GM12878 (cell line): ENCODE measurements around the gene MRPS9. TPM values are rescaled to one million over a fixed set of nuclear protein-coding genes. Genes with fewer than 3 reads are reported as not detected.

ENCODE experiments used
- ATAC-seq: fragments of 200-7000 bp; cut with Tn5 transposase; 3 replicates; pipeline ENCODE4 v1.9.1; 2020; ENCODE audit warnings: mild to moderate bottlenecking, moderate library complexity
- BruUV-seq: library from RNA; stranded (reverse); fragments of 400-500 nt; replicated peaks from 2 replicates; lab custom pipeline; 2021; lab: Mats Ljungman, UMichigan
- CTCF ChIA-PET: fragments of 300-600 bp; sonication (Branson Sonifier 250); formaldehyde crosslinking; extraction: SDS; loops from one replicate; lab custom pipeline; 2021; ENCODE audit warnings: inconsistent platforms; lab: Yijun Ruan, JAX
- POLR2A ChIA-PET: fragments of 350-600 bp; formaldehyde crosslinking; extraction: SDS; loops from one replicate; lab custom pipeline; 2021; ENCODE audit warnings: inconsistent platforms; lab: Charles Lee
- RAD21 ChIA-PET: fragments of 300-600 bp; sonication (Branson Sonifier 250); formaldehyde crosslinking; loops from one replicate; lab custom pipeline; 2023; ENCODE audit warnings: antibody characterized with exemption; ENCODE audit not compliant: unreplicated experiment; lab: Charles Lee
- SMC1A ChIA-PET: fragments of 300-600 bp; sonication (Branson Sonifier 250); formaldehyde crosslinking; loops from one replicate; lab custom pipeline; 2023; ENCODE audit not compliant: unreplicated experiment, uncharacterized antibody; lab: Charles Lee
- DNase-seq: peaks from one replicate; pipeline ENCODE4 v3.0.0-alpha.2; 2011; ENCODE audit warnings: low read depth, low spot score
- FAIRE-seq: peaks from 3 replicates; lab custom pipeline; 2011; peaks lifted over from hg19 to GRCh38; lab: Jason Lieb, UNC
- H2AFZ ChIP-seq: 2 replicates; pipeline ENCODE4 v1.6.0; 2011; ENCODE audit warnings: low read depth, low read length, control low read depth; ENCODE audit not compliant: control insufficient read depth
- H3K27ac ChIP-seq: 2 replicates; pipeline ENCODE4 v1.5.1; 2011; ENCODE audit warnings: control low read depth; ENCODE audit not compliant: control insufficient read depth, insufficient read depth
- H3K27me3 ChIP-seq, 2 experiments: replicated peaks in 1 of 2; 2 replicates each; pipeline versions ENCODE4 v1.6.0 to v1.6.1; 2011; ENCODE audit warnings: low read length in 1 of 2; ENCODE audit not compliant: control insufficient read depth in 2 of 2, insufficient read depth in 2 of 2
- H3K36me3 ChIP-seq, 2 experiments: 2 replicates each; pipeline ENCODE4 v1.5.1; 2011; ENCODE audit warnings: low read length in 1 of 2; ENCODE audit not compliant: control insufficient read depth in 2 of 2, insufficient read depth in 2 of 2
- H3K4me1 ChIP-seq: 2 replicates; pipeline ENCODE4 v1.6.1; 2011; ENCODE audit warnings: mild to moderate bottlenecking, low read length, moderate library complexity, mixed read lengths; ENCODE audit not compliant: control insufficient read depth, insufficient read depth
- H3K4me2 ChIP-seq: 2 replicates; pipeline ENCODE4 v1.6.0; 2011; ENCODE audit warnings: control low read depth; ENCODE audit not compliant: control insufficient read depth, insufficient read depth
- H3K4me3 ChIP-seq: fragments of 200-600 bp; sonication (generic); 2 replicates; pipeline ENCODE4 v1.5.1; 2016
- H3K79me2 ChIP-seq: 2 replicates; pipeline ENCODE4 v1.6.0; 2011; ENCODE audit warnings: low read length; ENCODE audit not compliant: control insufficient read depth, insufficient read depth
- H3K9ac ChIP-seq: 2 replicates; pipeline ENCODE4 v1.8.0; 2011; ENCODE audit warnings: low read length, control low read depth, mixed read lengths; ENCODE audit not compliant: control insufficient read depth, insufficient read depth
- H3K9me3 ChIP-seq: replicated peaks from 3 replicates; pipeline ENCODE4 v1.5.1; 2011; ENCODE audit warnings: mild to moderate bottlenecking, low read length; ENCODE audit not compliant: control insufficient read depth, insufficient read depth
- H4K20me1 ChIP-seq: 2 replicates; pipeline ENCODE4 v1.6.0; 2011; ENCODE audit not compliant: control insufficient read depth, insufficient read depth
- E2F4 ChIP-seq: IDR thresholded peaks from 2 replicates; pipeline ENCODE4 v1.6.1; 2012; ENCODE audit warnings: low read depth, low read length, improper control_type of control experiment
- HDAC6 ChIP-seq: fragments of 200-600 bp; sonication (generic); IDR thresholded peaks from one replicate; pipeline ENCODE4 v1.8.0; 2017; ENCODE audit warnings: antibody characterized with exemption; ENCODE audit not compliant: unreplicated experiment
- JUND ChIP-seq: IDR thresholded peaks from 2 replicates; pipeline ENCODE4 v1.6.1; 2012; ENCODE audit warnings: low read depth, mild to moderate bottlenecking, low read length, improper control_type of control experiment, moderate library complexity
- STAT3 ChIP-seq: IDR thresholded peaks from 2 replicates; pipeline ENCODE4 v1.6.1; 2011; ENCODE audit warnings: low read depth, low read length, improper control_type of control experiment
- YY1 ChIP-seq: IDR thresholded peaks from 2 replicates; pipeline ENCODE4 v1.6.1; 2011; ENCODE audit warnings: low read depth, mild to moderate bottlenecking, low read length
- WGBS: methylation state at CpG from one replicate; pipeline ENCODE4 v1.1.6; 2016; ENCODE audit warnings: low lambda C conversion rate; ENCODE audit not compliant: insufficient replicate concordance, insufficient coverage; ENCODE audit errors: missing lambda C conversion rate; 5-methylcytosine and 5-hydroxymethylcytosine counted together
- in situ Hi-C: fragments of 300-500 bp; cut with MboI; formaldehyde crosslinking; loops from 9 replicates; pipeline ENCODE4 v1.14.3; 2018; ENCODE audit warnings: mixed read lengths
- intact Hi-C: fragments of 100-400 bp; cut with micrococcal nuclease; formaldehyde crosslinking; loops from one replicate; pipeline ENCODE4 v1.14.2; 2022; ENCODE audit not compliant: unreplicated experiment
- polyA plus RNA-seq, 11 experiments: library from polyadenylated mRNA; depleted of rRNA in 4 of 11; unstranded in 6 of 11; stranded (reverse) in 5 of 11; fragments of >200 nt; fragmentation: Nextera tagmentation in 4 of 11; fragmentation: Illumina TruSeq in 1 of 11; extraction: Ambion mirVana in 4 of 11; extraction: Trizol in 1 of 11; gene quantifications; 1 replicate in 1 of 11; 2 replicates in 10 of 11; pipeline versions ENCODE4 v1.2.1 to v1.2.3, GENCODE V29; 2011 to 2016; ENCODE audit warnings: inconsistent platforms in 2 of 11, missing spikeins in 2 of 11, low read depth in 1 of 11
- total RNA-seq, 4 experiments: library from RNA; depleted of rRNA in 3 of 4; stranded (reverse); fragments of >200 nt in 3 of 4; fragmentation: Illumina TruSeq in 1 of 4; extraction: Trizol in 1 of 4; gene quantifications; 2 replicates each; pipeline versions ENCODE4 v1.2.1 to v1.2.3, GENCODE V29; 2013 to 2021
- TF ChIP-seq, protein P1 (sequence below): fragments of 450-650 bp; IDR thresholded peaks from 2 replicates; pipeline ENCODE4 v1.6.1; 2016; ENCODE audit warnings: mild to moderate bottlenecking

Gene MRPS9
- total and polyA plus RNA-seq, 10 of the 15 experiments (the other 5 are each of a cell fraction or from before 2014, with no cell fraction given) = 39.1 to 111 (median 63.4) TPM

DNA sequence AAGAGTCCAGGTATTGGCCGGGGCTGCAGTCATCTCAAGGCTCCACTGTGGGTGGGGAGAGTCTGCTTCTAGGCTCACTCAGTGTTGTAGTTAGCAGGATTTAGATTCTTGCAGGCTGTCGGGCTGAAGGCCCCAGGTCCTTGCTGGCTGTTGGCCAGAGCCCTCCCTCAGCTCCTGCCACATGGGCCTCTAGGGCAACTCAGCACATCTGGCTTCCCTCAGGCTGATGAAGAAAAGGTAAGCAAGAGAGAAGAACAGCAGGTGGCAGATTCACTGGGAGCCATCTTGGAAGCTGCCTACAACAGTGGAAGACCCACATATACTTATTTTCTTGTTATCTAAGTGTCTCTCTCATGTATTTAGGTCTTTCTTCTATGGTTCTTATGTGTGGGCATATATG is 4.3 kb downstream of the MRPS9 start:
- H3K4me2 ChIP-seq = no peak overlapping the region; the same call in 1 of the 2 replicates
- H3K9ac ChIP-seq = no peak overlapping the region
- RAD21 ChIA-PET = no interaction called here

More for the DNA sequence above, 4.3 kb downstream of the MRPS9 start:
- WGBS = 62% methylated on average over 2 of the region's 2 CpGs
- Histone ChIP-seq H4K20me1 (no peaks in the 10 kb centered on the region), H3K36me3 (peaks cover 0 to 3% of the 10 kb centered on the region in 2 experiments; a peak in 2 of 4 replicates), H3K27ac (no peak overlapping the region), H3K4me1 (0 out of 2 replicates have a peak, but pooled peaks cover 3% of the 10 kb centered on the region), H3K27me3 (no peaks in the 10 kb centered on the region), H2AFZ (no peak overlapping the region), H3K4me3 (no peak overlapping the region), H3K79me2 (peaks cover 22% of the 10 kb centered on the region), H3K9me3 (no peaks in the 10 kb centered on the region; the same call in 2 of the 3 replicates)
- SMC1A ChIA-PET = interaction anchor here (1.1 to 6.1 kb wide), 4 partner anchors 9 to 75 kb away, joined by 3 to 35 read pairs (median 4); no protein-coding TSS in a partner anchor
- CTCF ChIA-PET = interaction anchor here (1.9 kb wide), 1 partner anchor 14 kb away, joined by 6 read pairs; no protein-coding TSS in a partner anchor
- no TSS peak for BruUV-seq
- DNase-seq = no peak
- intact Hi-C loops = no loop called here
- TF ChIP-seq YY1 (peak; percentile 64; the same call in 1 of the 2 replicates), STAT3 (no peak), HDAC6 (no peak), E2F4 (no peak), JUND (no peak)
- TF ChIP-seq, protein P1, sequence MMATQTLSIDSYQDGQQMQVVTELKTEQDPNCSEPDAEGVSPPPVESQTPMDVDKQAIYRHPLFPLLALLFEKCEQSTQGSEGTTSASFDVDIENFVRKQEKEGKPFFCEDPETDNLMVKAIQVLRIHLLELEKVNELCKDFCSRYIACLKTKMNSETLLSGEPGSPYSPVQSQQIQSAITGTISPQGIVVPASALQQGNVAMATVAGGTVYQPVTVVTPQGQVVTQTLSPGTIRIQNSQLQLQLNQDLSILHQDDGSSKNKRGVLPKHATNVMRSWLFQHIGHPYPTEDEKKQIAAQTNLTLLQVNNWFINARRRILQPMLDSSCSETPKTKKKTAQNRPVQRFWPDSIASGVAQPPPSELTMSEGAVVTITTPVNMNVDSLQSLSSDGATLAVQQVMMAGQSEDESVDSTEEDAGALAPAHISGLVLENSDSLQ = no peak
- in situ Hi-C loops = no loop called here
- POLR2A ChIA-PET = interaction anchor here (0.8 kb wide), 1 partner anchor 8 kb away, joined by 3 read pairs; no protein-coding TSS in a partner anchor
- FAIRE-seq = no peak
- no peak for ATAC-seq
